ENCODE data around the gene GLIS2.

Gene GLIS2

DNA sequence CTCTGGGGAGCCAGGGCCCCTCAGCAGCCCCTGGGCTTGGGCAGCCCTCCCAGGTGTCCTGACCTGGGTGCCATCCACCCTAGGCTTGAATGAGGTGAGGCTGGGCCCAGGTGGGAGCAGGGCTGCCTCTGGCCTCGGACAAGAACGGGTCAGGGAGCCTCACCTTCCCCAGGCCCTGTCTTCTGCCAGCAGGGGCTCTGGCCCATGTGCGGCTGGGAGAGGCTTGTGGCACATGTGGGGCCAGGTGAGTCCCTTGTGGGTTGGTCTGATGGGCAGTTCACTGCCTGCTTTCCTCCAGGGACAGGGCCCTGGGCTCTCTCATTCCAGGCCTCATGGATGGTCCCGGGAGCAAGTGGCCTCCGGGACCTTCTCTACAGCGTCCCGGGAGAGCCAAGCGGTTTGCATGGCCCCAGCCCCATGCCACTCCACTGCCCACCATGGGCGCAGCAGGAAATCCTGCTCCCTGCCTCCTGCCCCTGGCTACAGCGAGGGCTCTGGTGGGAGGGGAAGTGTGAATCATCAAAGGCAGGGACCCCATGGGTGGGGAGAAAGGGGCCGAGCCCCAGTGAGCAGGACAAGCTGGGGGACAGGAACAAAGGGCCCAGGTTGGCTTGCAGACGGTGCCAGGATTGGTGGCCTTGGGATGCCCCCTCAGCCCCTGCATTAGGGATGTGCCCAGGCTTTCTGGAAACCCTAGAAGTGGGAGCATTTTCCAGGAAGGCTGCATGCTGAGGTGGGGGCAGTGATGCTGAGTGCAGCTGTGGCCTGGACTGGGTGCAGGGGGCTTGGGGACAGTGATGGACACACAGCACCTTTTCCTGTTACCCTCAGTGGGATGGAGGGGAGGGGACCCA is 68.0 kb downstream of the GLIS2 start:
- DNase-seq (ENCODE audit: low read depth): no peak

GRCh38 chr16:4384509-4384942 is 68.7 kb downstream of the GLIS2 start:
- DNase-seq (ENCODE audit: low read depth): no peak

GRCh38 chr16:4385066-4385788 is 69.4 kb downstream of the GLIS2 start:
- no peak for DNase-seq (ENCODE audit: low read depth)

GRCh38 chr16:4385789-4386450 is 70.1 kb downstream of the GLIS2 start:
- no peak for DNase-seq (ENCODE audit: low read depth)

- DNase-seq (ENCODE audit: low read depth): no peak
These were observed 70.6 kb downstream of the GLIS2 start for GRCh38 chr16:4386451-4386805.

- DNase-seq (ENCODE audit: low read depth): no peak
These were observed 71.2 kb downstream of the GLIS2 start for GRCh38 chr16:4386951-4387565.

DNA sequence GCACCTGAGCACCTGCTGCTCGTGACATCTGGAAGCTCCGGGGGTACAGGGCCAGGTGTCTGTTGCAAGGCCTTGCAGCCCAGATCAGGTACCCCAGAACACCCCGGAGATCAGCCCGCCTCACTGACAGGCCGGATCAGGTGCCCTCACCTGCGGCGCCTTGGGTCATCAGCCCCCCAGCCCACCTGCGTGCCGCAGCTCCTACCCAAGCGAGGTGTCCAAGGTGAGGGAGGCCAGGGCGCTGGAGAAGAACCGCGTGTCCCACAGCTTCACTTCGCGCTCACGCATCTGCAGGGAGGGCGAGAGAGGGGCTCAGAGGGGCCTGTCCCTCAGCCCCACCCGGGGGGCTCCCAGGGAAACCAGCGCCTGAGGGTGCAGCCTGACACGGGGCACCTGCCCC is 71.9 kb downstream of the GLIS2 start:
- no peak for DNase-seq (ENCODE audit: low read depth)

- DNase-seq (ENCODE audit: low read depth): no peak
These were observed 72.6 kb downstream of the GLIS2 start for GRCh38 chr16:4388271-4389021.
